Left colon (tissue), 2 donors: ENCODE results near the gene UGDH. TPM values are rescaled to one million over a fixed set of nuclear protein-coding genes. Genes with fewer than 3 reads are reported as not detected.
A peak's percentile ranks its signal among the peaks of the same experiment; 100 is the strongest.
"Not testable (repeated sequence)": the region's sequence is repeated elsewhere in the genome, so short reads cannot be mapped to it uniquely, and the experiment has no call there.

Experiments
- ATAC-seq: fragments of 200-7000 bp; cut with Tn5 transposase; one replicate; pipeline ENCODE4 v1.9.1; 2020; ENCODE audit warnings: mild to moderate bottlenecking, moderate library complexity
- DNase-seq, 2 donors: peaks; one replicate each; pipeline ENCODE4 v3.0.0-alpha.2; 2020
- intact Hi-C, 2 donors: fragments of 100-400 bp; cut with DNase I in 1 of 2; cut with micrococcal nuclease in 1 of 2; formaldehyde crosslinking; loops; one replicate each; pipeline versions ENCODE4 v1.11.2 to v1.14.0; 2022; cut with DNase I, micrococcal nuclease
- total RNA-seq, 2 donors: library from RNA; stranded (reverse); fragmentation: NEBNext Ultra II Directional; extraction: Animal tissue kit (Norgen Biotek cat#: 25700); gene quantifications; one replicate each; pipeline ENCODE4 v1.2.1, GENCODE V29; 2021
- donor health status: DM: no; HTN: no; CAD: no.
- donor health status: DM: yes; HTN: yes; CAD: no.

The UGDH gene
- total RNA-seq, 2 donors from 2014 or later = 208 to 303 TPM

DNA sequence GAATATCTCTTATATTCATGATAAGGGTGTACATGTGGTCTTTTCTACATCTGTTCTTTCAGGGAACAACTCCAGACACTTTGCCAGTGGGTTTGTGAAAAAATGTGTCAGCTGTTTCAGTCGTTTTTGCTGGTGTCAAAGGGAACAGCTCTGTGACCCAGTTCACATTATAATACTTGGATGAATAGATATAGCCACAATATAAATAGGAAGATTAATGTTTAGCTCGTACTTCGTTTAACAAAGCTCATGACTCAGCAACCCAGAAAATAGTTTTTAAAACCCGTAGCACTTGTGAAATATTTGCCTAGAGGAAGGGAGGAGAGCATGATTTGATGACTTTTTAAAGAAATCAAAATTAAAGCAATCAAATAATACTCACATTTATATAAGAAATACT is 60.5 kb downstream of the UGDH start:
- no peak for DNase-seq
- peak; percentile 82 for ATAC-seq

DNA sequence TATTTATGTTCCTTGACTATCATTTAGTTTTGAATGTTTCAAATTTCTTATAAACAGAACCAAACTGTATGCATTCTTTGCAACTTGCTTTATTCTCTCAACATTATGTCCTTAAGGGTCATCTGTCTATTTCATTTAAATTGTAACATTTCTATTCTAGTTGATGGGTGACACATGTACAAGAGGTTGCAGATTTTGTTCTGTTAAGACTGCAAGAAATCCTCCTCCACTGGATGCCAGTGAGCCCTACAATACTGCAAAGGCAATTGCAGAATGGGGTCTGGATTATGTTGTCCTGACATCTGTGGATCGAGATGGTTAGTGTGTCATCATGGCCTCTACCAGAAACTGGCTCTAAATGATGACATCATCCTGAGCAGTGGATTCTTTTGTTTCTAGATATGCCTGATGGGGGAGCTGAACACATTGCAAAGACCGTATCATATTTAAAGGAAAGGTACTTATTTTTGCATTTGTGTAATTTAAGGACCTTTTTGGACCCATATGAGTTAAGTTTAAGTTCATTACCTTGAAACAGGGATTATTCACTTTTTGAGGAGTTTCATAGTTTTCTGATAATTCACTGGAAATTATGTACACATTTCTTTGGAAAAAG is 62.2 kb downstream of the UGDH start:
- intact Hi-C loops = no loop called here
- no peak for ATAC-seq

More for the DNA sequence above, 60.5 kb downstream of the UGDH start:
- intact Hi-C loops = no loop called here

DNA sequence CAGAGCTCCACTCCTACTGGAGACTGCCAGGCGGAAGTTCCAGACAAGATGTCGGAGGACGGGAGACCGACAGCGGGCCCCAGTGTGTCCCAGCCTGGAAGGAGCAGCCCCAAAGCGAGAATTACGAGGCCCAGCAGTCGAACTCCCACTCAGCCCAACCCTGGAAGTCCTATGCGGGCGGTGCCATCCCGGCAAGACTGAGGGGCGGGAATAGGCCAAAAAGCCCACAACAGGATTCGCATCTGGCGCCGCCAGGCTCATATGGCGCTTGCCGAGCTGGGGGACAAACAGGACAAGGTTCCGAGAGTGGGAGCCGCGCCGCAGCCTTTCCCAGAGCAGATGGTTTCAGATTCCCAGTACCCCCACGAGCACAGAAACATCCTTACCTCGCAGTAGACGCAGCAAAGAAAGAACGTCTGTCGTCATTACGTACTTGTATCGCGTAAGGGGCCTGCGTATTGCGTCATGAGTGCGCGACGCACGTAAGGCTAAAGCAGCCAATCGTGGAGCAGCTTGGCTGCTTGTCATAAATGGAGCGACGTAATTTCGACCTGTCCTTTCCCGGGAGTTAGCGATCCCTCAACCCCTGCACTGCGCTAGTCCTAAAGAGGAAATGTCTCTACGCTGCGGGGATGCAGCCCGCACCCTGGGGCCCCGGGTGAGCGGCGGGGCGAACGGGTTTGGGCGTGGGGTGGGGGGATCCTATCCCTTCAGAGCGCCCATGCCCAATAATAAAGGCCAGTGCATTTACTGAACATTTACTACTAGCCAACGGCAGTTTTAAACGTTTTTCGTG is 68.5 kb downstream of the UGDH start, which contains the start of the genes LIAS and RPL9:
LIAS (plus strand) TSS at position 552 of the 796 bp plus-strand sequence; CDS start at position 614, 62 bp downstream.
RPL9 (minus strand) TSS at position 418 of the 796 bp plus-strand sequence. CDS start 483 bp downstream, outside the sequence.
- intact Hi-C loops = no loop called here
- ATAC-seq (peak; percentile 86), DNase-seq (peak; percentile 97)

More for the DNA sequence above, 62.2 kb downstream of the UGDH start:
- no peak for DNase-seq

DNA sequence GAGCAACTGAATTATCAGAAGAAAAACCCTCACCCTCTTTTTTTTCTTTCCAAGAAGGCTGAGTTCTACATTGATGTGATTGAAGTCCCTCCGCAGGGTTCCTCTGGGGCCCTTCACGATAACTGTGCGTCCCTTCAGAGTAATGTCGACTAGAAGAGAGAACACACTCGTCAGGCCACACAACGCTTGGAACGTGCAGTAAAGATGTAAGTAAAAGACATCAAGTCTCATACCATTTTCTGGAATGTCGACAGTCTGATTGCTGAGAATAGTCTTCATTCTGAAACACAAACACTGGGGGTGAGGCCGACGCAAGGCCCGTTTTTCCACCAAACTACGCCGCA is 69.1 kb downstream of the UGDH start:
- DNase-seq, intact Hi-C loops: not testable (repeated sequence)
- ATAC-seq = peak; percentile 5

DNA sequence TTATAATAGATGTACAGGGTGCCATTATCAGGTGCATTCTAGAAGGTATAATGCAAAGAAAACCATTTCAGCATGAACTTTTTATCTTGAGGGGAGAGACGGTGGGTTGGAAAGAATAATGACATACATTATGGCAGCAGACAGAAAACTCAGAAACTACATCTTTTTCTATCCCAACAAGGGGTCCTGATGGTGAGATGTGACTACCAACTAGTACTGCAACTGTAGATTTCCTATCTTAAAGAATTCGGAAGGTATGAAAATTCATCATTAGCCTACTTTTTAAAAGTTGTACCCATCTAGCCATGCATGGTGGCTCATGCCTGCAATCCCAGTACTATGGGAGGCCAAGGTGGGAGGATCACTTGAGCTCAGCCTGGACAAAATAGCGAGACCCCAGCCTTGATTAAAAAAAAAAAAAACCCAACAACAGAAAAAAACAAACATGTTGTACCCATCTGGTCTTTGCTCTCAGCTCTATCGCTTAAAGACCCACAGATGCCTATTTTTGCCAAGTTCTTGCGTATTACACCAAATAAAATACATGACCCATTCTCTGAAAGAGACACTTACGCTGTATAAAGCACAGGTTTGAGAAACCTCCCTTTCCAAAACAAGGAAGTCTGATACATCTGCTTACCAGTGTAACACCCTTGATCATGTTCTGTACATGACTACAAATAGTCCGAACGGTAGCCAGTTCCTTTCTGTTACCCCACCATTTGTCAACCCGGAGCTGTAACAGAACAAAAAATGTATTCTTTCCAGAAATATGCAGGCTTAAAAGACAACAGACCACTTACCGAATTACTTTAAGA is 70.1 kb downstream of the UGDH start:
- DNase-seq (no peak), ATAC-seq (no peak)
- intact Hi-C loops = no loop called here

DNA sequence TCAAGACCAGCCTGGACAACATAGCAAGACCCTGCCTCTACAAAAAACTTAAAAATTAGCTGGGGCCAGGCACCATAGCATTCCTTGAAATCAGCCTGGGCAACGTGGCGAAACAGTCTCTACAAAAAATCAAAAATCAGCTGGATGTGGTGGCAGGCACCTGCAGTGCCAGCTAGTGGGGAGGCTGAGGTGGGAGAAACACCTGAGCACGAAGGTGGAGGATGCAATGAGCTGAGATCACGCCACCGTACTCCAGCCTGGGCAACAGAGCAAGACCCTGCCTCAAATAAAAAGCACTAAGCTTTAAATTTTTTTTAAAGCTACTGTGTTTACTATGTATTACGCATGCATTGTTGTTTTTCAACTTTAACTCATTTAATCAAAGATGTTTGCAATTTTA is 71.8 kb downstream of the UGDH start:
- intact Hi-C loops = no loop called here
- no peak for ATAC-seq
- DNase-seq = no peak

DNA sequence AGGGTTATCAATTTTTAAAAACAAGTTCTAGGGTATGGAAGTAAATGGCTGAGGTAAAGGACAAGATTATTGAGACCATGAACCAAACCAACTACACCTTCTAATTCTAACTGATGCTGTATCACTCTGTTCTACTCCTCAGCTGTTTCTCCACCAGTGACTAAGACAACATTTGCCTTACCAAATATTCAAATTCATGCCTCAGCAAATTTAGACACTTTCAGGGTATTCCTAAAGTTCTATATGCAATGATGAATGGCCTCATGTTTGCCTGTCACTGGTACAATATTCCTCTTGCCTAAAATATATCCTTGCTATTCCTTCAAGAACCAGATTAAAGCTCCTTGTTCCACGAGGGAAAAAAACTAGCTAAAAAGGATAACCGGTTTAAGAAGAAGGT is 73.5 kb downstream of the UGDH start:
- intact Hi-C loops = no loop called here
- DNase-seq (no peak), ATAC-seq (no peak)

DNA sequence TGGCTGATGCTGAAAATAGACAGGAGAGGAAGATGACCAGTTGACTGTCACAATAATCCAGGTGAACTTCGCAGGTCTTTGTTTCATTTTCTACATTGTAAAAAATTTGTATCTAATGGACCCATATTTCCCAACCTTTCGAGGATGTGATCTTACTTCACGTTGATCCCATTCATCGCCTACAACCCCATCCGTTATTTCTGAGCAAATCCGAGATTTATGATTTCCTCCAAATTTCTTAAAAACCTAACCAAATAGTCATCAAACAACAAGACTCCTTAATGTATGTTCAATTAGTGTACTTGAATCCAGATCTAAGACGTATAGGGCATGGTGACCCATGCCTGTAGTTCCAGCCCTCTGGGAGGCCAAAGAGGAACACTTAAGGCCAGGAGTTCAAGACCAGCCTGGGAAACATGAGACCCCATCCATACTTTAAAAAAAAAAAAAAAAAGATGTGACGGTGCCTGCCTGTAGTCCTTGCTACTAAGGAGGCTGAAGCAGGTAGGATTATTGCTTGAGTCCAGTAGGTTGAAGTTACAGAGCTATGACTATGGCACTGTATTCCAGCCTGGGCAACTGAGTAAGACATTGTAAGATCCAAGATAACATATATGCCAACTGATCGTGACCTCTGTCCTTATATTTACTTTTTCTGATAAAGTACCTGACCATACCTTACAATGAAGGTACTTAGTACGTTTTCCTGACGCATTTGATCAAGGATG is 74.2 kb downstream of the UGDH start:
- DNase-seq = no peak
- intact Hi-C loops = no loop called here

DNA sequence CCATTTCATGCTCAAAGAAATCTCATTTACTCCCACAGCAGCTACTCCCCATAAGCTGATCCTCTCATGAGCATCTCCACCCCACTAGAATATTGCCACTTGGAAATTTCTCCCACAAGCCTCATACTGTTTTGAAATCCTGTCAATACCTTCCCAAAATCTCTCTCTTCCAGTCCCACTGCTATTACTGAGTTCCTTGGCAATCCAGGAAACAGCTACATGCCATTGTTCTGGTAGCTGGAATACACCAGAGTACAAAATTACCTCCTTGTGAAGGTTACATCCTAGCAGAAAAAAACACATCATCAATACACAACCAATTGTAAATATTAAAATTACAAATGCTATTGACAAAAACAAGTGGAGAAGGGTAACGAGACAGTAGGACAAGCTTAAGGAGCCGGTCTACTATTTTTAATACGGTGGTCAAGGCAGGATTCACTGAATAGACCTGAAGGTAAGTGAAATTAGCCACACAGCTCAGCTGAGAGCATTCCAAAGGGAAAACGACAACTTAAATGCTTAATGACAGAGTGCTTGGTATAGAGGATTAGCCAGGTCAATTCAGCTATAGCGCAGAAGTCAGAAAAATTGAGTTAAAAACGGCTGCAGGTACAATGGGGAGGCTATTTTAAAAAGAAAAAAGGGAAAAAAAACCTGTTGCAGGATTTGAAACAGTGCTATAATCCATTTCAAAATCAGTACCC is 74.9 kb downstream of the UGDH start:
- intact Hi-C loops = no loop called here
- no peak for ATAC-seq

More for the DNA sequence above, 74.2 kb downstream of the UGDH start:
- no peak for ATAC-seq

DNA sequence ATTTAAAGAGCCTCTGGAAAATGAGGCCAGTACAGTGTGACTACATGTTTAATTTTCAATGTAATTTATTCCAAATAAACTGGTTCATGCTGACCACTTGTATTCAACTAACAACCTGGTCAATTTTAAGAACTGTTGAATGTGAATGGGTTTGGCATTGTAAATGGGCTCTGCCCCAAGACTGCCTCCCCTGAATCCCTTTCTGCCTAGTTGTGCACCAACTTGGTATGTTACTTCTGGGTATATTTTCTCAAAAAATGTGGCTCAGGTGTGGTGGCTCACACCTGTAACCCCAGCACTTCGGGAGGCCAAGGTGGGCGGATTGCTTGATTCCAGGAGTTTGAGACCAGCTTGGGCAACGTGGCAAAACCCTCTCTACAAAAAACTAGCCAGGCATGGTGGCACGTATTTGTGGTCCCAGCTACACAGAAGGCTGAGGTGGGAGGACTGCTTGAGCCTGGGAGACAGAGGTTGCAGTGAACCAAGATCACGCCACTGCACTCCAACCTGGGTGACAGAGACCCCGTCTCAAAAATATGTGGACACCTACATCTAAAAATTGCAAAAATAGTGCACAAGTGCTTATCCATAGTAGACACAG is 75.7 kb downstream of the UGDH start:
- intact Hi-C loops = no loop called here
- ATAC-seq (no peak), DNase-seq (no peak)

More for the DNA sequence above, 74.9 kb downstream of the UGDH start:
- DNase-seq = no peak

DNA sequence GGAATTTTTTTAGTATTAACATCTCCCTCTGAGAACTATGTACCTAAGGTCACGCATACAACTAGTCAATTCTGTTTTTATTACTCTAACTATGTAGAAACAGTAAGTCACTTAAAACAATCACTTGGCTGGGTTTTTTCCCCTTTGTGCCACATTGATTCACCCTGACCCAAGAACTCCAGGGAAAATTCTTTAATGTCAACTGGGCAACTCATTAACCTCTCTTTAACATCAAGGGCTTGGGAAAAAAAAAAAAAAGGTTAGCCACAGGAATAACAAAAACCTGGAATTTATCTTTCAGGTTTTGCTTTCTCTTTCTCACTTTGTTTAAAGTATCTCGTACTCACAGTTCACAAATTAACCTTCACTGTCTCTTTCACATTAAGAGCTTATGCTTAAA is 76.6 kb downstream of the UGDH start:
- DNase-seq (no peak), ATAC-seq (no peak)
- intact Hi-C loops = no loop called here

Other genes starting within 250 kb of the UGDH start
- gene RFC1, start 161.1 kb downstream of the UGDH start, total RNA-seq = 10 to 100 TPM; 24.0 to 25.2 TPM
- gene KLB, start 120.5 kb downstream of the UGDH start, total RNA-seq = 1 to 10 TPM in 1 of 2 donors, under 1 TPM in 1; 0.64 to 2.3 TPM
- gene RPL9, start 68.5 kb downstream of the UGDH start, total RNA-seq = 1,000 to 10,000 TPM in 1 of 2 donors, 100 to 1,000 TPM in 1; 939 to 1,067 TPM
- 10 to 100 TPM; 19.0 to 20.0 TPM for gene LIAS, start 68.4 kb downstream of the UGDH start, total RNA-seq
- gene SMIM14, start 111.4 kb upstream of the UGDH start, total RNA-seq = 100 to 1,000 TPM; 119 to 146 TPM
- gene UBE2K, start 170.7 kb upstream of the UGDH start, total RNA-seq = 10 to 100 TPM; 83.5 to 92.1 TPM